GM21723 (cell line): ENCODE measurements around the gene EPB41L4A.

Source experiments
- ATAC-seq: cut with Tn5 transposase; IDR thresholded peaks from one replicate; pipeline ENCODE4 v1.9.1; 2021; ENCODE audit warnings: mild to moderate bottlenecking, moderate library complexity; ENCODE audit not compliant: unreplicated experiment

Gene EPB41L4A

GRCh38 chr5:112316731-112317130, 102.3 kb downstream of the EPB41L4A start:
- ATAC-seq, result no peak

- no peak for ATAC-seq
These were observed 103.1 kb downstream of the EPB41L4A start for GRCh38 chr5:112316006-112316405.

GRCh38 chr5:112312295-112313275, 106.5 kb downstream of the EPB41L4A start:
- ATAC-seq, result no peak

GRCh38 chr5:112310746-112311145, 108.3 kb downstream of the EPB41L4A start:
- ATAC-seq, result no peak

- no peak for ATAC-seq
These were observed 110.5 kb downstream of the EPB41L4A start for GRCh38 chr5:112308608-112309007.

GRCh38 chr5:112306956-112307355, 112.1 kb downstream of the EPB41L4A start:
- ATAC-seq, result no peak

- no peak for ATAC-seq
These were observed 114.3 kb downstream of the EPB41L4A start for GRCh38 chr5:112304743-112305142.

GRCh38 chr5:112303685-112304084, 115.4 kb downstream of the EPB41L4A start:
- no peak for ATAC-seq

- ATAC-seq, result no peak
These were observed 125.0 kb downstream of the EPB41L4A start for GRCh38 chr5:112294126-112294525.

- no peak for ATAC-seq
These were observed 125.5 kb downstream of the EPB41L4A start for GRCh38 chr5:112293587-112293986.

- no peak for ATAC-seq
These were observed 128.4 kb downstream of the EPB41L4A start for GRCh38 chr5:112290691-112291090.

GRCh38 chr5:112289465-112289864, 129.6 kb downstream of the EPB41L4A start:
- no peak for ATAC-seq

- no peak for ATAC-seq
These were observed 134.8 kb downstream of the EPB41L4A start for GRCh38 chr5:112283943-112284929.

GRCh38 chr5:112283034-112283582, 136.0 kb downstream of the EPB41L4A start:
- ATAC-seq, result no peak

GRCh38 chr5:112279082-112279481, 140.0 kb downstream of the EPB41L4A start:
- no peak for ATAC-seq

GRCh38 chr5:112276991-112277390, 142.1 kb downstream of the EPB41L4A start:
- ATAC-seq, result no peak

- no peak for ATAC-seq
These were observed 143.4 kb downstream of the EPB41L4A start for GRCh38 chr5:112275671-112276070.

GRCh38 chr5:112270299-112271293, 148.5 kb downstream of the EPB41L4A start:
- ATAC-seq, result no peak

- no peak for ATAC-seq
These were observed 151.8 kb downstream of the EPB41L4A start for GRCh38 chr5:112267231-112267630.

- ATAC-seq, result no peak
These were observed 154.4 kb downstream of the EPB41L4A start for GRCh38 chr5:112264666-112265065.
